Immature natural killer cell (primary cell): ENCODE data around the gene TMEM135. TPM values are rescaled to one million over a fixed set of nuclear protein-coding genes. Genes with fewer than 3 reads are reported as not detected.
A peak's percentile ranks its signal among the peaks of the same experiment; 100 is the strongest.

ENCODE experiments used
- DNase-seq, 3 donors: peaks; one replicate each; pipeline ENCODE4 v3.0.0; 2022; ENCODE audit warnings: mixed read lengths in 1 of 3
- H3K27ac Mint-ChIP-seq, 6 donors: one replicate each; pipeline ENCODE4 v1.8.0; 2020; ENCODE audit warnings: mixed read lengths in 6 of 6, mild to moderate bottlenecking in 5 of 6, inconsistent platforms in 4 of 6, moderate library complexity in 3 of 6
- H3K27me3 Mint-ChIP-seq, 3 donors: one replicate each; pipeline ENCODE4 v1.8.0; 2020 to 2021; ENCODE audit warnings: low read depth in 3 of 3, mild to moderate bottlenecking in 3 of 3, mixed read lengths in 3 of 3, moderate library complexity in 3 of 3, inconsistent platforms in 1 of 3
- H3K36me3 Mint-ChIP-seq, 3 donors: one replicate each; pipeline ENCODE4 v1.8.0; 2020; ENCODE audit warnings: mixed read lengths in 3 of 3, inconsistent platforms in 2 of 3, mild to moderate bottlenecking in 2 of 3
- H3K4me1 Mint-ChIP-seq, 2 donors: one replicate each; pipeline ENCODE4 v1.8.0; 2020; ENCODE audit warnings: inconsistent platforms in 2 of 2, mild to moderate bottlenecking in 2 of 2, mixed read lengths in 2 of 2, moderate library complexity in 1 of 2
- H3K4me3 Mint-ChIP-seq, 5 donors: one replicate each; pipeline ENCODE4 v1.8.0; 2020; ENCODE audit warnings: mild to moderate bottlenecking in 5 of 5, mixed read lengths in 5 of 5, inconsistent platforms in 3 of 5, moderate library complexity in 3 of 5
- H3K9me3 Mint-ChIP-seq, 6 donors: one replicate each; pipeline ENCODE4 v1.8.0; 2020; ENCODE audit warnings: mild to moderate bottlenecking in 6 of 6, mixed read lengths in 6 of 6, inconsistent platforms in 4 of 6, moderate library complexity in 3 of 6
- polyA plus RNA-seq, 3 donors: library from polyadenylated mRNA; unstranded; fragments of 300-500 nt; fragmentation: Illumina TruSeq; gene quantifications; one replicate each; pipeline ENCODE4 v1.2.3, GENCODE V29; 2021

The TMEM135 gene
- polyA plus RNA-seq, 3 donors from 2014 or later, result 7.3 to 20.2 (median 11.3) TPM

DNA sequence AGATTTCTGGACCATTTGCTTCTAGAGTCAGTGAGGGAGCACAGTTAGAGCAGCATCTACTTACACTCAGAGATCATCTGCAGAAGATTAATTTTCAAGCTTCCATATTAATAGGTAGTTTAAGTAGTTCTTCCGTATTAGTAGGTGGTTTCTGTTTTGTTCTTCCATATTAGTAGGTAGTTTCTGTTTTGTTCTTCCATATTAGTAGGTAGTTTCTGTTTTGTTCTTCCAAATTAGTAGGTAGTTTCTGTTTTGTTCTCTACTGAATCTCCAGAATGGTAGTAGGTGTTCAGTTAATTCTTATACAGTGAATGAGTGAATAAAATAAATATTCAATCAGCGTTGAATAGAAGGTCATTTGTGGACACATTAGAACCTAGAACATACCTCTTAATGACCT lies 175.7 kb downstream of the TMEM135 start:
- Mint-ChIP-seq H3K4me1 (peaks cover 15 to 28% of the 10 kb centered on the region in 2 donors), H3K9me3 (no peaks in the 10 kb centered on the region), H3K36me3 (peaks cover 0 to 3% (median 3%) of the 10 kb centered on the region in 3 donors), H3K27ac (peak overlapping the region; percentile 4 to 65 (median 43)), H3K27me3 (peaks cover 0 to 1% (median 0%) of the 10 kb centered on the region in 3 donors), H3K4me3 (peak overlapping the region in 4 of 5 donors; percentile 52 to 63 (median 59))
- DNase-seq, result peak; percentile 22 to 24 (median 24)

DNA sequence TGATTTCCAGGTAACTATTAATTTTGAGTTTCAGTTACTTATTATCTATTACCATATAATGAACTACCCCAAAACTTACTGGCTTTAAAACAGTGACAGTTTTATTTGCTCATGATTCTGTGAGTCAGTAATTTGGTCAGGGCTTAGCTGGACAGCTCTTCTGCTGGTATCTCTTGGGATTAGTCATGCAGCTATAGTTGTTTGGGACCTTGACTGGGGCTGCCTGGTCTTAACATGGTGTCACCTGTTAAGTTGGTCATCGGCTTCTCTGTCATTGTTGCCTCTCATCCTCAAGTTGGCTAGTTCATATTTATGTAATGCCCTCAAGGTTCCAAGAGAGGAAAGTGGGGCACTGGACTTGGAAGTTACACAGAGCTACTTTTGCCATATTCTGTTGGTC lies 177.5 kb downstream of the TMEM135 start:
- H3K36me3 Mint-ChIP-seq, result no peaks in the 10 kb centered on the region
- no peak for DNase-seq
- H3K4me3 Mint-ChIP-seq, result no peak overlapping the region
- no peaks in the 10 kb centered on the region for H3K9me3 Mint-ChIP-seq
- peaks cover 24 to 42% of the 10 kb centered on the region in 2 donors for H3K4me1 Mint-ChIP-seq
- no peak overlapping the region for H3K27ac Mint-ChIP-seq
- peaks cover 0 to 3% (median 0%) of the 10 kb centered on the region in 3 donors for H3K27me3 Mint-ChIP-seq

DNA sequence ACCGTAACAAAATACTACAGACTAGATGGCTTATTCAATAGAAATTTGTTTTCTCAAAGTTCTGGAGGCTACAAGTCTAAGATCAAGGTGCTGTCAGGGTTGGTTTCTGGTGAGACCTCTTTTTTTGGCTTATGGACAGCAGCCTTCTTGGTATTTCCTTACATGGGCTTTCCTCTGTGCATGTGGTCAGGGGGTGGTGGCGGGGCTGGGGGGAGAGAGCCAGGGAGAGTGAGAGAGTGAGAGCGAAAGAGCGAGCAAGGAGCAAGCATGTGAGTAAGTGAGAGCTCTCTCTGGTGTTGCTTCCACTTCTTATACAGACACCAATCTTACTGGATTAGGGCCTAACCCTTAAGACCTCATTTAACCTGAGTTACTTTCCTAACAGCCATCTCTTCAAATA lies 181.5 kb downstream of the TMEM135 start:
- H3K27ac Mint-ChIP-seq, result peak overlapping the region in 5 of 6 donors; percentile 36 to 88 (median 62)
- no peaks in the 10 kb centered on the region for H3K36me3 Mint-ChIP-seq
- H3K4me1 Mint-ChIP-seq, result peaks cover 11 to 27% of the 10 kb centered on the region in 2 donors
- H3K4me3 Mint-ChIP-seq, result peak overlapping the region in 3 of 5 donors; percentile 22 to 57 (median 34)
- peaks cover 0 to 1% (median 0%) of the 10 kb centered on the region in 3 donors for H3K27me3 Mint-ChIP-seq
- DNase-seq, result peak; percentile 41 to 55 (median 54)
- no peaks in the 10 kb centered on the region for H3K9me3 Mint-ChIP-seq

DNA sequence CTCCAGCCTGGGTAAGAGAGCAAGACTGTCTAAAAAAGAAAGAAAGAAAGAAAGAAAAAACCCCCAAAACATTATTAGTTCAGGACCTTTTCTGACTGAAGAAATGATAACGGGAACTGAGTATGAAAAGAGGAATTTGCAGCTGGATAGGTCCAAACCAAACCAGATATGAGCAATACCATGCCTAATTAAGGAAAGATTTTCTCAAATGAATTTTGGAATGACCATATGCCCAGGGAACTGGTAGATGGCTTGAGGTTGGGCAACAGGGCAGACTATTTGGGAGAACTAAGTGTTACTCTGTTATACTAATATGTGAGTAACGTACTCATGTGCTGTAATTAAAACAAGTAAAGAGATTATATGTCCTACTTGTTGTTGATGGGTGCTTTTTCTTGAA lies 186.1 kb downstream of the TMEM135 start:
- Mint-ChIP-seq H3K27me3 (peaks cover 0 to 1% (median 0%) of the 10 kb centered on the region in 3 donors), H3K4me1 (peaks cover 9 to 15% of the 10 kb centered on the region in 2 donors), H3K27ac (no peak overlapping the region), H3K9me3 (no peaks in the 10 kb centered on the region), H3K4me3 (no peak overlapping the region), H3K36me3 (no peaks in the 10 kb centered on the region)
- no peak for DNase-seq

DNA sequence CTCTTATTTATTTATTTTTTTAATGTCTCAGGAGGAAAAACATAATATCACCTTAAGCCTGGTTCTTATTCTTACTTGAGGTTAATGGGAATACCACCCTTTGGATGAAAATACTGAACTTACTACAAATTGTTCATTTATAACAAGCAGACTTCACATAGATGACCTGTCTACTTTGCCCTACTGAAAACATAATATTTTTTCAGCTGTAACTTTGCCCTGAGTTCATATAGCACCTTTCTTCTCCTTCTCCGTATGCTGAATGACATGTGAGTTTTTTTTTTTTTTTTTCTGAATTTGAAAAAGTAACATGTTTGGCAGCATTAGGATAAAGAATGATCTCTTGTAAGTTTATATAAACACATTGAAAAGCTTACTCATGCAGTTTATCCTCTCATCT lies 186.8 kb downstream of the TMEM135 start:
- peaks cover 4 to 9% of the 10 kb centered on the region in 2 donors for H3K4me1 Mint-ChIP-seq
- H3K27ac Mint-ChIP-seq, result no peak overlapping the region
- no peak for DNase-seq
- H3K4me3 Mint-ChIP-seq, result no peak overlapping the region
- H3K36me3 Mint-ChIP-seq, result no peaks in the 10 kb centered on the region
- no peaks in the 10 kb centered on the region for H3K9me3 Mint-ChIP-seq
- H3K27me3 Mint-ChIP-seq, result no peaks in the 10 kb centered on the region

DNA sequence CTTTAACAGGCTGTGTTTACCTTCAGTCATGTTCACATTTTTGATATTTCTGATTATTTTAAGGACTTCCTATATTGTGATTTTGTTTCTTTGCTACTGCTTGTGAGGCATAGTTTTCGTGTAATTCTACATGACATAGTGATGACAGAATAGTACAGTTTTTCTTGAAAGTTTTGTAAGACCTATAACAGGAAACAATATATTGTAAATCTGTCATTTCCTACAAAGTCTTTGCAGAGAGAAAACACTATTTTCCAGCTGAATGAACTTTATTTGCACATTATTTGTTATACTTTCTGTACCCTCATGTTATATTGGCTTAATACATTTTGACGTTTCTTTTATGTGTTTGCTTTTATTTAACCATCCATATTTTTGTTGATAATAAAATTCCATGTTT lies 191.1 kb downstream of the TMEM135 start:
- no peak for DNase-seq
- no peaks in the 10 kb centered on the region for H3K27me3 Mint-ChIP-seq
- no peak overlapping the region for H3K4me3 Mint-ChIP-seq
- peaks cover 0 to 19% (median 12%) of the 10 kb centered on the region in 6 donors for H3K9me3 Mint-ChIP-seq
- no peak overlapping the region for H3K27ac Mint-ChIP-seq
- H3K36me3 Mint-ChIP-seq, result peaks cover 17 to 18% (median 17%) of the 10 kb centered on the region in 3 donors
- peaks cover 2 to 5% of the 10 kb centered on the region in 2 donors for H3K4me1 Mint-ChIP-seq

DNA sequence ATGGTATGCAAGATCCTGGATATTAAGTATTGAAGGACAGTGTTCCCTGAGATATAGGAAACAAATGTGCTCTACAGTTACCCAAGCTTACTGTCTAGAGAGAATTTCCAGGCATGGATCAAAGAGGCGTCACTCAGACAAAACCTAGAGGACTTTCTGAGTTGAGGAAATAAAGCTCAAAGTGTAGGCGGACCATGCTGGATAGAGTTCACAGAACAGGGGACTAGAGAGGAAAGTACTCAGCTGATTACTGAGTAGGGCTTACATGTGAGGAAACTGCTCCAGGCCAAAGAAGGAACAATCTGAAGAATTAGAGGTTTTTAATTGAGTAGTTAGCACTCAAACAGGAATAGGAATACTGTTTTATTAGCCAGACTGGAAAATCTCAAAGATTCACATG lies 193.3 kb downstream of the TMEM135 start:
- H3K4me3 Mint-ChIP-seq, result no peak overlapping the region
- no peak for DNase-seq
- H3K4me1 Mint-ChIP-seq, result peaks cover 0 to 5% of the 10 kb centered on the region in 2 donors
- peaks cover 0 to 19% (median 12%) of the 10 kb centered on the region in 6 donors for H3K9me3 Mint-ChIP-seq
- H3K36me3 Mint-ChIP-seq, result peaks cover 17 to 18% (median 17%) of the 10 kb centered on the region in 3 donors
- no peaks in the 10 kb centered on the region for H3K27me3 Mint-ChIP-seq
- H3K27ac Mint-ChIP-seq, result peak overlapping the region in 1 of 6 donors; percentile 22

DNA sequence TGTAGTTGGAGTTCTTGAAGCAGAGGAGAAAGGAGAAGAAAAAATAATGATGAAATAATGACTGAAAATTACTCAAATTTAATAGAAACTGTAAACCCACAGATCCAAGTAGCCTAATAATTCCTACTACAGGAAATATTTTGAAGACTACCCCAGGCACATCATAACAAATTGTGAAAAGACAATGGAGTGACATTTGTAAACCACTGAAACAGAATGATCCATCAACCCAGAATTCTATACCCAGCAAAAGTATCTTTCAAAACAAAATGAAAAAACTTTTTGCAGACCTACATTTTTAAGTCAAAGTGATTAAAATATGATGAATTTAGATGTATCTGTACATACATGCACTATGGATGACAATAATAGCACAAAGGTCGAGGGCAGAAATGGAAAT lies 194.6 kb downstream of the TMEM135 start:
- H3K9me3 Mint-ChIP-seq, result peaks cover 0 to 19% (median 12%) of the 10 kb centered on the region in 6 donors
- H3K36me3 Mint-ChIP-seq, result peaks cover 21 to 23% (median 21%) of the 10 kb centered on the region in 3 donors
- H3K27me3 Mint-ChIP-seq, result no peaks in the 10 kb centered on the region
- no peak overlapping the region for H3K4me3 Mint-ChIP-seq
- H3K4me1 Mint-ChIP-seq, result peaks cover 0 to 5% of the 10 kb centered on the region in 2 donors
- no peak for DNase-seq
- H3K27ac Mint-ChIP-seq, result no peak overlapping the region

DNA sequence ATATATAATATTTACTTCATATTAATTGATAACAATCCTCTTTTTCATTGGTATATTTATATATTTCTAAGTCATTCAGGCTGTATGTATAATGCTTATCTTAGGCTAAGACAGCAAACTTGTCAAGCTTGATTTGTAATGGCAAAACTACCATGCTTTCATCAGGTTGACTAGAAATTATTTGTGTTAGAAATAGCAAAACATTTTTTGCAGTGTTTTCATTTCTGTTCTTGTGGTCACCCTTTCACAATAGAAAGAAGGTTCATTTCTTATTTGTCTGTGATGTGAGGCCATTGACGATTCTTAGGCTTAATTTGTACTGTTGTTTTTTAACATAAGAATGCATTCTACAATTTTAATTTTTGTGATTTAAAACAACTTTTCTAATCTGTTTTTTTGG lies 197.6 kb downstream of the TMEM135 start:
- H3K27ac Mint-ChIP-seq, result no peak overlapping the region
- DNase-seq, result no peak
- H3K27me3 Mint-ChIP-seq, result no peaks in the 10 kb centered on the region
- H3K36me3 Mint-ChIP-seq, result peaks cover 24 to 28% (median 26%) of the 10 kb centered on the region in 3 donors
- H3K4me3 Mint-ChIP-seq, result no peak overlapping the region
- H3K4me1 Mint-ChIP-seq, result no peaks in the 10 kb centered on the region
- peaks cover 2 to 19% (median 12%) of the 10 kb centered on the region in 6 donors for H3K9me3 Mint-ChIP-seq

DNA sequence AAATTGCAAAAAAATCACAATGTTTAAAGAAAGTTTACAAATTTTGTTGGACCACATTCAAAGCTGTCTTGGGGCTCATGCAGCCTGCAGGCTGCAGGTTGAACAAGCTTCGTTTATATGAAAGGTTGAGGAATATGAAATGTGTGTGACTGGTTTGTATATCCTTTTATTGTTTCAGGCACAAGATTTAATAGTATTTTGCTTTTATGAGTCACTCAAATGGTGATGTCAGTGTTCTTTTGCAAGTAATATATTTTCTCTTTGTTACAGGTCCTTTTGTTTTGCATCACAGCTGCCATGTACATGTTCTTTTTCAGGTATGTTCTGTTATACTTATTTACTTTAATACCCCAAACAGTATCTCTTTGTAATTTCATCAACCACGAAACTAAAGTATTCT lies 198.6 kb downstream of the TMEM135 start:
- no peaks in the 10 kb centered on the region for H3K27me3 Mint-ChIP-seq

DNA sequence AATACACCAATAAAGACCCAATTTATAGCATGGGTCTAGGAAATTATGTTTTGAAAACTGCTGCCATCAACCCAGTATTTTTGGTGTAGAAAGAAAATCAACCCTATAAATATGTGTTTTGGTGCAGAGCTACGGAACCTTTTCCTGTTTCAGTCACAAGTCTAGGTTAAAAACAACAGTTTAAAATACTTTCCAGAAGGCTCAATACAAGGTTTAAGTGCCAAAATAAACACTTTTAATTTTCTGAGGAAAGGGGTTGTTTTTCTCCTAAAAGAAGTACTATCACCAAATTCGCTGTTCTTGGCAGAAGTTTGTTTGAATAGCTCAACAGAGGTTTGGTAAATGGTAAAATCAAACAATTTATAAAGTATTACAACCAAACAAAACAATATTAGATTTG lies 201.3 kb downstream of the TMEM135 start:
- peaks cover 0 to 2% (median 0%) of the 10 kb centered on the region in 6 donors for H3K9me3 Mint-ChIP-seq
- no peaks in the 10 kb centered on the region for H3K4me1 Mint-ChIP-seq
- no peak overlapping the region for H3K27ac Mint-ChIP-seq
- H3K4me3 Mint-ChIP-seq, result no peak overlapping the region
- peaks cover 6 to 11% (median 9%) of the 10 kb centered on the region in 3 donors for H3K36me3 Mint-ChIP-seq
- H3K27me3 Mint-ChIP-seq, result no peaks in the 10 kb centered on the region
- DNase-seq, result no peak

More for the DNA sequence above, 198.6 kb downstream of the TMEM135 start:
- DNase-seq, result no peak
- Mint-ChIP-seq H3K4me1 (no peaks in the 10 kb centered on the region), H3K36me3 (peaks cover 18 to 27% (median 21%) of the 10 kb centered on the region in 3 donors), H3K27ac (no peak overlapping the region), H3K4me3 (no peak overlapping the region), H3K9me3 (peaks cover 2 to 13% (median 9%) of the 10 kb centered on the region in 6 donors)

DNA sequence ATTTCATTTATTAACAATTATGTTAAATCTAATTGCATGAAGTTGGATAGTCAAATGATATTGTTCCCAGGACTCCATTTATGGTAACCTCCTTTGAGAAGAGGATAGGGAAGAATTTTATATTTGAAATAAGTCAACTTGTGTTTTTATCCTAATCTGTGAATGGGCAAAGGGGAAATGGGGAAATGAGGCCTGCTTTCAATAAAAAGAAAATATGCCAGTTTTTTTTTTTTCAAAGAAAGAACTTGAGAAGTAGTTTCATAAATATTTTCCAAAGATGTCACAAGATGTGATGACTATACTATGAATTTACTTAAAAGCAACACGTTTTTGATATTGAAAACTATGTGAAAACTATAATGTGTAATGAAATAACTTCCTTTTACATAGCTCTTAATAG lies 201.8 kb downstream of the TMEM135 start:
- H3K27ac Mint-ChIP-seq, result no peak overlapping the region
- H3K4me1 Mint-ChIP-seq, result no peaks in the 10 kb centered on the region
- no peak overlapping the region for H3K4me3 Mint-ChIP-seq
- no peaks in the 10 kb centered on the region for H3K27me3 Mint-ChIP-seq
- DNase-seq, result no peak
- H3K36me3 Mint-ChIP-seq, result peaks cover 6 to 11% (median 9%) of the 10 kb centered on the region in 3 donors
- H3K9me3 Mint-ChIP-seq, result peaks cover 0 to 2% (median 0%) of the 10 kb centered on the region in 6 donors

DNA sequence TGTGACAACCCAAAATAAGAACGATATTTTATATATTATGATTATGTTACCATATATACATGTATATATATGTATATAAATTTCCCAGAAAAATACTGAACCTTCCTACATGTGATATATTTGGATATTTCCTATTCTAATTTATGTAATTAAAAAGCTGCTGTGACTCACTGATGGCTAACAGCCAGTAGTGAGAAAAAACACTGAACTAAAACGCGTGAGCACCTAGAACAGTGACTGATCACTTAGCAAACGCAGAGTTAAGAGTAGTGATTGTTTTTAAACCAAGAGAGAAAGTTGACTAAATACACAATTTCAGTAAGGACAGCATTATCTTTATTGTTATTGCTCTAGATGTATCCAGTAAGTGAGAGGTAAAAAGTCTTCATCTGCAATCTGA lies 213.8 kb downstream of the TMEM135 start:
- peaks cover 23 to 53% of the 10 kb centered on the region in 2 donors for H3K4me1 Mint-ChIP-seq
- H3K4me3 Mint-ChIP-seq, result no peak overlapping the region
- H3K27me3 Mint-ChIP-seq, result no peaks in the 10 kb centered on the region
- H3K27ac Mint-ChIP-seq, result peak overlapping the region in 3 of 6 donors; percentile 14 to 84 (median 23)
- peaks cover 0 to under 1% (median 0%) of the 10 kb centered on the region in 6 donors for H3K9me3 Mint-ChIP-seq
- DNase-seq, result no peak
- H3K36me3 Mint-ChIP-seq, result peaks cover 0 to 4% (median 0%) of the 10 kb centered on the region in 3 donors

DNA sequence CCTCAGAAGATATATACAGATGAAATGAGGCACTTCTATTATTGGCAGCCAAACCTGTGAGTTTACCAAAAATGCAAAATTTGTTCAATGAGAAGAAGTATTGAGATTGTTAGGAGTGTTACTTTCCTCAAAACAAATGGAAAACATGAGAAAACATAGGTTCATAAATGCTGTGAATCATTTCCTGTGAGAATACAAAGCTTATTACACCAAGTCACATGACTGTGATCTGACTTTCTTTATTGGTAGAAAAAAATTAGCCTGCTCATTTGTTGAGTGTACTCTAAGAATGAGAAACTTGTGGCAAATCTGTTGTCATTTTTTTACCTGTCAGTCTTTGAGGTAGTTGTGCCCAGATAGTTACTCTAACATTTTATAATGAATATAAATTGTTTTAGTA lies 215.1 kb downstream of the TMEM135 start:
- Mint-ChIP-seq H3K27me3 (no peaks in the 10 kb centered on the region), H3K4me3 (peak overlapping the region in 4 of 5 donors; percentile 24 to 47 (median 32)), H3K36me3 (peaks cover 0 to 3% (median 0%) of the 10 kb centered on the region in 3 donors), H3K27ac (peak overlapping the region in 3 of 6 donors; percentile 31 to 37 (median 34)), H3K9me3 (no peaks in the 10 kb centered on the region), H3K4me1 (peaks cover 23 to 57% of the 10 kb centered on the region in 2 donors)
- peak; percentile 11 to 24 (median 21) for DNase-seq

DNA sequence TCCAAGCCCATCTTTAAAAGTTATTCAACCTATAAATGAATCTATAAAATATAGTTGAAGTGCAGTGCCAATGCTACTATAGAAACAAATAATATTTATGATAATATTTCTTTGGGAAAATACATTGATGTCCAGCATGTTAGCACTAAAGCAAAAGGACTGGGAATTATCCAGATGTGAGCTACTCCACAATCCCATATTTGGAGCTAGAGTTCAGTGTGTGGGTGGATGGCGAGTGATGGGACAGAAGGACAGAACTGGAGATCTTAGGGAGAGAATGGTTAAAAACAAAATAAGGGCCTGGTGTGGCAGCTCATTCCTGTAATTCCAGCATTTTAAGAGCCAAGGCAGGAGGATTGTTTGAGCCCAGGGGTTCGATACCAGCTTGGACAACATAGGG lies 216.8 kb downstream of the TMEM135 start:
- Mint-ChIP-seq H3K27me3 (no peaks in the 10 kb centered on the region), H3K9me3 (no peaks in the 10 kb centered on the region), H3K4me3 (no peak overlapping the region), H3K36me3 (no peaks in the 10 kb centered on the region), H3K27ac (peak overlapping the region in 3 of 6 donors; percentile 19 to 41 (median 33)), H3K4me1 (peaks cover 26 to 47% of the 10 kb centered on the region in 2 donors)
- no peak for DNase-seq
